ENCODE data around the gene CAMKMT.

The CAMKMT gene

GRCh38 chr2:44639399-44639798 is 277.7 kb downstream of the CAMKMT start:
- no peak for DNase-seq (ENCODE audit: low read depth, low spot score)
- no peak overlapping the region for H3K4me3 ChIP-seq (ENCODE audit: low read depth, low read length)
- no peak for TF ChIP-seq CTCF (IDR thresholded peaks at IDR 0.05; ENCODE audit: low read depth, low read length)
- in situ Hi-C loops (cut with HindIII; ENCODE audit: low sequenced_read_pairs) = no loop called here

DNA sequence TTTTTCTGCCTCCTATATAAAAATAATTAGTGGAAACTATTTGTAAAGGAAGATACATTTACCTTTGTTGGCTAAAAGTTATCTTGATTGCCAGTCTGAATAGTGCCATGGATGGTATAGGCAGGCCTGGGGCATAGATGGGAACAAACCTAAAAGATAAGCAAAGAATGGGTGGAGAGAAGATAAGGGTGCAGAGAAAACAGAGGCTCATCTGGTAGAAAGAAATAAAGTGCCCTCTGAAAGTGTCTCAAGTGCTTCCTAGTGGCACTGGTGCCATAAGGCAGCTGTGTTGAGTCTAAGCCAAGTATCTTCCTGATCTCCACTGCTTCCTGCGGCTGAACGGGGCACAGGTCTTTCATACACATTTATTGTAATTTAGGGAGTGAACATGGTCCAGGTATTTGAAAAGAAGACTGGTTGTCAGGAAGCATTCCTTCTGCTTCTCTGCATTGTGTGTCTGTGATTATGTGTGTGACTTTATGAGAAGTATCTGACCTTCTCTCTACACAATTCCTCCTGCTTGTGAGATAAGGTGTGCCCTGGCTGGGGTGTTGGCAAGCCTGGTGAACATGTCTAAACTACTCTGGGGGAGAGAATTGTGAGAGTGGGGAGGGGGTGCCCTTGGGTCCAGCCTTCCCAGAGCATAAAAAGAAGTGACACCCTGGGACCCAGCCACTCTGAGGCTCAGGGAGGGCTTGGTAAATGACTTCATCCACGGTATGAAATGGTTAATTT is 280.5 kb downstream of the CAMKMT start:
- DNase-seq (ENCODE audit: low read depth, low spot score) = no peak
- no peak overlapping the region for H3K4me3 ChIP-seq (ENCODE audit: low read depth, low read length)
- in situ Hi-C loops (cut with HindIII; ENCODE audit: low sequenced_read_pairs) = no loop called here
- no peak for TF ChIP-seq CTCF (IDR thresholded peaks at IDR 0.05; ENCODE audit: low read depth, low read length)

GRCh38 chr2:44645937-44646336 is 284.2 kb downstream of the CAMKMT start:
- no peak for TF ChIP-seq CTCF (IDR thresholded peaks at IDR 0.05; ENCODE audit: low read depth, low read length)
- in situ Hi-C loops (cut with HindIII; ENCODE audit: low sequenced_read_pairs) = no loop called here
- no peak overlapping the region for H3K4me3 ChIP-seq (ENCODE audit: low read depth, low read length)
- DNase-seq (ENCODE audit: low read depth, low spot score) = no peak

GRCh38 chr2:44649381-44649780 is 287.6 kb downstream of the CAMKMT start:
- in situ Hi-C loops (cut with HindIII; ENCODE audit: low sequenced_read_pairs) = no loop called here
- H3K4me3 ChIP-seq (ENCODE audit: low read depth, low read length) = no peak overlapping the region
- TF ChIP-seq CTCF (IDR thresholded peaks at IDR 0.05; ENCODE audit: low read depth, low read length) = no peak
- no peak for DNase-seq (ENCODE audit: low read depth, low spot score)

- H3K4me3 ChIP-seq (ENCODE audit: low read depth, low read length) = no peak overlapping the region
These were observed 289.0 kb downstream of the CAMKMT start for GRCh38 chr2:44650796-44651195.

GRCh38 chr2:44651974-44652373 is 290.2 kb downstream of the CAMKMT start:
- no peak for TF ChIP-seq CTCF (IDR thresholded peaks at IDR 0.05; ENCODE audit: low read depth, low read length)

More at GRCh38 chr2:44650796-44651195, 289.0 kb downstream of the CAMKMT start:
- in situ Hi-C loops (cut with HindIII; ENCODE audit: low sequenced_read_pairs) = no loop called here
- TF ChIP-seq CTCF (IDR thresholded peaks at IDR 0.05; ENCODE audit: low read depth, low read length) = no peak
- DNase-seq (ENCODE audit: low read depth, low spot score) = no peak

More at GRCh38 chr2:44651974-44652373, 290.2 kb downstream of the CAMKMT start:
- no peak for DNase-seq (ENCODE audit: low read depth, low spot score)
- no peak overlapping the region for H3K4me3 ChIP-seq (ENCODE audit: low read depth, low read length)
- in situ Hi-C loops (cut with HindIII; ENCODE audit: low sequenced_read_pairs) = no loop called here

Data from astrocyte of the spinal cord (primary cell).